GM21447 (cell line): ENCODE results near the gene GPR183.

ENCODE experiments used
- ATAC-seq: cut with Tn5 transposase; IDR thresholded peaks from one replicate; pipeline ENCODE4 v1.9.1; 2021; ENCODE audit not compliant: unreplicated experiment

GPR183 gene, protein sequence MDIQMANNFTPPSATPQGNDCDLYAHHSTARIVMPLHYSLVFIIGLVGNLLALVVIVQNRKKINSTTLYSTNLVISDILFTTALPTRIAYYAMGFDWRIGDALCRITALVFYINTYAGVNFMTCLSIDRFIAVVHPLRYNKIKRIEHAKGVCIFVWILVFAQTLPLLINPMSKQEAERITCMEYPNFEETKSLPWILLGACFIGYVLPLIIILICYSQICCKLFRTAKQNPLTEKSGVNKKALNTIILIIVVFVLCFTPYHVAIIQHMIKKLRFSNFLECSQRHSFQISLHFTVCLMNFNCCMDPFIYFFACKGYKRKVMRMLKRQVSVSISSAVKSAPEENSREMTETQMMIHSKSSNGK

DNA sequence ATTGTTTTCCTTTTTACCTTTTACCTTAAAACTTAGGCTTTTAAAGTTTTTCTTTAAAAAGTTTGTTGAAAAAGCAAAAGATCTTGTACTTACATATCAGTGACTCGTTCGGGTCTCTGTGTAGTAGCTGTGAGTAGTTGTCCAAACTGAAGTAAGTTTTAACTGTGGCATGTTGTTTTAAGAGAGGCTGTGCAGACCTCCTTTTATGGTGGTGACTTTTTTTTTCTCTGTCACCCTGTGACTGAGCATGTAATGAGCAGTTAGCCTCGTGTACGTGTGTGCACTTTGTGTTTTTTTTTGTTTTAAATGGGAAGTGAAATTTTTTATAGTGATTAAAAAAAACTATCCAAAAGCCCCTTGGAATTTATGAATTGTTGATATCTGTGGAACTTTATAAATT lies at the start of gene GPR183:
GPR183 (minus strand) TSS at position 153 of the 400 bp plus-strand sequence. CDS start 11,254 bp downstream, outside the sequence.
- ATAC-seq, result peak; percentile 60

DNA sequence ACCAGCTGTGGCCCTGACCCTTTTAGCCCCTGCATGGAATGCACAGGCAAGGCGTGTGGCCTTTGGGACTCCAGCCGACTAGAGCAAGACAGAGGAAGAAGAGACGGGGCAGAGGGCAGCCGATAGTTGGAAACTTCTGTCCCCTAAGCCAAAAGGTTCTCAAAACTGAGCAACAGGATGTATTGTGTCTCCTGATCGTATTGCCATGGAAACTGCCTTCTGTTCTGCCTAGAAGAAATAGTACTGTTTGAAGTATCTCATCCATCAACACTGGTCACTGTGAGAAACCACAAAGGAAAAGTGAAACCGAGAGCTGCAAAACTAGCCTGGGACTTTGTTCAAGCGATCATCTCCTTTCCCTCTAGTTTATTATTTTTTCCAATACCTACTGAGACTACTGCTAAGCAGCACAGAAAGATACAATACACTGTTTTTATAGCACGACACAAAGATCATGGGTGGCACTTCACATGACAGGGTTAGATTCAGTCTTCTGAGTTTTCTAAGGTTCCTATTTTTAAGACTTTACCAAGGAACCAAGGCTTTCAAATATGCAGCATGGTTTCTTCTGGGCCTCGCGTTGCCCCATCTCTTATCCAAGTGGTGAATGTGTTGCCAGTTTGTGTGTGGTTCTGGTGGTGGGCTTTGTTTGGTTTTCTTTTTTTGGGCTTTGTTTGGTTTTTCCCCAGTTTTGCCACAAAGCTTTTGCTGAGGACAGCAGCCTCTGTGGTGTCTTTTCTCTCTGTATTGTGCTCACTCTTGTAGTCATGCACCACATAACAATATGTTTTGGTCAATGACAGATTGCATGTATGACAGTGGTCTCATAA lies 49.3 kb upstream of the GPR183 start:
- peak; percentile 60 for ATAC-seq

DNA sequence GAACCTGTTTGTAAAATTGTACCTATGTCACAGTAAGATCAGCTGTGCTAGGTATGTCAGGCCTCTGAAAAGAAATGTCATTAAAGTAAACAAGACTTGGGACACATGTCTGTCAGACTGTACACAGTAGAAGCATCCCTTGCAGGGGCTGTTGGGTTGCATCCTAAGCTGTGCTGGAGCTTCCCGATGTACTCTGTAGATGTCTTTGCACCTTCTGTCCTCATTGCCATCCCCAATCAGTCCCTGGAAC lies 48.7 kb upstream of the GPR183 start:
- ATAC-seq, result no peak

GRCh38 chr13:99355267-99356011 lies 48.2 kb upstream of the GPR183 start:
- no peak for ATAC-seq

- peak; percentile 24 for ATAC-seq
Observed at GRCh38 chr13:99354371-99354951, 47.3 kb upstream of the GPR183 start.

GRCh38 chr13:99353836-99354235 lies 46.6 kb upstream of the GPR183 start:
- no peak for ATAC-seq

- no peak for ATAC-seq
Observed at GRCh38 chr13:99353246-99353600, 46.0 kb upstream of the GPR183 start.

GRCh38 chr13:99352351-99353245 lies 45.4 kb upstream of the GPR183 start:
- ATAC-seq, result no peak

- ATAC-seq, result no peak
Observed at GRCh38 chr13:99351772-99352171, 44.6 kb upstream of the GPR183 start.

GRCh38 chr13:99350191-99350590 lies 43.0 kb upstream of the GPR183 start:
- ATAC-seq, result no peak

GRCh38 chr13:99347911-99348451 lies 40.8 kb upstream of the GPR183 start:
- ATAC-seq, result peak; percentile 59

- ATAC-seq, result peak; percentile 7
Observed at GRCh38 chr13:99347335-99347878, 40.2 kb upstream of the GPR183 start.

GRCh38 chr13:99346335-99347042 lies 39.3 kb upstream of the GPR183 start:
- ATAC-seq, result no peak

DNA sequence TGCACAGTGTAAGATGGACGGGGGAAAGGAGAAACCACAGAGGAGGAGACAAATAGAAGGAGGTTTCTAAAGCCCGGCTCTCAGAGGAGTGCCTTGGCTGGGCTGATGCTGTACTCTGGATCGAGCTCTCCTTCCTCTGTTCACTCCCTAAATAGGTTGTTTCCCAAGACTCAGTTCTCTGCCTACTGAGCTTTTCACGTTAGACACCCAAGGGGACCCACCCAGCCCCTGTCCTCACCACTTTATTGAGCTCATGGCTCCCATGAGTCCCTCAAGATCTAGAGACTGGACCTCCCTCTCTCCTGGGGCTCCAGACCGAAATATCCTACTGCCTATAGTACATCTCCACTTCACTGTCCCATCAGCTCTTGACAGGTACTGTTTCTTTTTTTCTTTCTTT lies 38.1 kb upstream of the GPR183 start:
- no peak for ATAC-seq

DNA sequence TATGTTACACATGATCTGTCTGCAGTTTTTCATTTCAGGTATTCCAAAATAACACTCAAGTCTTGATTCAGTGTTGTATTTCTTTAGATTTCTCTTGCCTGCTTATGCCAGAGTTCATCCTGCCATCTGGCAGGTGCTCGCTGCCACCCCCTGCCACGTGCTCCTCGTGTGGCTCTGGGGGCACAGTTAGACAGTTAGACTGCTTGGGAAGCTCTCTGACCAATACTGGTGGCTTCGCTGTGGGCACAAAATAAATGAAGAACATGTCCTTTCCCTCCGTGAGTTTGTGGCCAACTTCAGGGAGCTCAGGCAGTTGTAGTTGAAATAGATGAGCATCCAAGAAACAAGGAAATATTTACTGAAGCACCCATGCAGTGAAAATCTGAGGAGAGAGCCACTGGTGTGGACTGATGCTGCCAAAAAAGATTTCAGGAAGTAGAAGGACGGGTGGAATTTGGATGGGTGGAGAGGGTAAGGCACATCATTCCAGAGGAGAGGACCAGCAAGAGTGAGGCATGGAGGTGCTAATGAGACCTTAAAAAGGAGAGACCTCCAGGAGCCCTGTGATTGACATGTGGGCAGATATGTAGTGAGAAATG lies 37.5 kb upstream of the GPR183 start:
- no peak for ATAC-seq

- no peak for ATAC-seq
Observed at GRCh38 chr13:99342723-99343315, 35.6 kb upstream of the GPR183 start.

- no peak for ATAC-seq
Observed at GRCh38 chr13:99341969-99342722, 34.9 kb upstream of the GPR183 start.

DNA sequence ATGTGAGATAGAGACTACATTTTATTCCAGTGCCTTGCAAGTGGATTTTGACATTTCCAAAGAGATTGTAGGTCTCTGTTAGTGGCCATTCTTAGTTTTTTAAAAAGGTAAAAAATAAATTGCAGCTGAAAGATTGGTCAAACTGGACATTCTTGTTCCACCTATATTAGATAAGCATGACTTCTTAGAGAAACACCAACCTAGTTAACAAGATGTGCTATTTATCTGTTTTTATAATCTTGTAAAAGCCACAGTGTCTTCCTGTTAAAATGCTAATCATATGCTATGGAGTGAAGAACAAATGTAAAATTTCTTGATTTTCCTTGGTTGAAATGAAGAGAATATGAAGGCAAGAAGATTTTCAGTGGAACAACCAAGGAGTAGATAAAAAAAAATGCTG lies 33.4 kb upstream of the GPR183 start:
- ATAC-seq, result no peak
